LNCaP clone FGC (cell line): ENCODE measurements around the gene MYORG.
"Not testable (repeated sequence)": the region's sequence is repeated elsewhere in the genome, so short reads cannot be mapped to it uniquely, and the experiment has no call there.

Experiments
- DNase-seq: peaks from one replicate; pipeline ENCODE4 v3.0.0-alpha.2; 2011; ENCODE audit warnings: low read depth
- H3K4me3 ChIP-seq: 2 replicates; pipeline ENCODE4 v1.5.1; 2011; ENCODE audit warnings: mild to moderate bottlenecking, low read depth, low read length, control low read depth
- TF ChIP-seq, protein P1 (sequence below): IDR thresholded peaks from 2 replicates; pipeline ENCODE4 v1.5.1; 2012; ENCODE audit warnings: mild to moderate bottlenecking; ENCODE audit not compliant: control insufficient read depth, insufficient read depth; ENCODE audit errors: extremely low read depth

MYORG gene

DNA sequence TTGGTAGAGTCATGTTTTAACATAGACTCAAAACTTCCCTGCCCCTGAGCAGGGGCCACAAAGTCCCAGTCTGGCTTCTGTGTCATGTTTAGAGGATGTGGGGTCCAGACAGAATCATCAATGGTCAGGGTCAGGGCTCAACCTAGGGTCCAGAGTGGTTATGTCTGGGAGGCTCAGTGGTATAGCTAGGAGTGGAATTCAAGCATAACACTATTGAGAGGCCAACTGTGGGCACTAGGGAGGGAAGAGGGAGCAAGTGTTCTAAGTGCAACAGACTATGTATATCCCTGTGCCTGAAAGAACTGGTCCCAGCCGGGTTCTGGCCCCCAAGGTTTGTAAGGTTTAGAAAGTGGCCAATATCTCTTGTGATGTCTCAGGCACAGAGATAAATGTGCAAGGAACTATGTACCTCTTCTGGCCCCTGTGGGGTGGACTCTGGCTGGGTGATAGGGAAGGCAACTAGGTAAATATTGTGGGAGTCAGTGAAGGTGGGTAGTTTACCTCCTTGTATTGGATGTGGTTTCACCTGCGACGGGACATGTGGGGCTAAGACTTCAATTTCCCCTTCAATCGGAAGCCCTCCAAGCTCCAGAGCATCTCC is 14.0 kb downstream of the MYORG start:
- H3K4me3 ChIP-seq, result no peak overlapping the region
- DNase-seq, result no peak
- TF ChIP-seq, protein P1, sequence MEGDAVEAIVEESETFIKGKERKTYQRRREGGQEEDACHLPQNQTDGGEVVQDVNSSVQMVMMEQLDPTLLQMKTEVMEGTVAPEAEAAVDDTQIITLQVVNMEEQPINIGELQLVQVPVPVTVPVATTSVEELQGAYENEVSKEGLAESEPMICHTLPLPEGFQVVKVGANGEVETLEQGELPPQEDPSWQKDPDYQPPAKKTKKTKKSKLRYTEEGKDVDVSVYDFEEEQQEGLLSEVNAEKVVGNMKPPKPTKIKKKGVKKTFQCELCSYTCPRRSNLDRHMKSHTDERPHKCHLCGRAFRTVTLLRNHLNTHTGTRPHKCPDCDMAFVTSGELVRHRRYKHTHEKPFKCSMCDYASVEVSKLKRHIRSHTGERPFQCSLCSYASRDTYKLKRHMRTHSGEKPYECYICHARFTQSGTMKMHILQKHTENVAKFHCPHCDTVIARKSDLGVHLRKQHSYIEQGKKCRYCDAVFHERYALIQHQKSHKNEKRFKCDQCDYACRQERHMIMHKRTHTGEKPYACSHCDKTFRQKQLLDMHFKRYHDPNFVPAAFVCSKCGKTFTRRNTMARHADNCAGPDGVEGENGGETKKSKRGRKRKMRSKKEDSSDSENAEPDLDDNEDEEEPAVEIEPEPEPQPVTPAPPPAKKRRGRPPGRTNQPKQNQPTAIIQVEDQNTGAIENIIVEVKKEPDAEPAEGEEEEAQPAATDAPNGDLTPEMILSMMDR, result no peak

DNA sequence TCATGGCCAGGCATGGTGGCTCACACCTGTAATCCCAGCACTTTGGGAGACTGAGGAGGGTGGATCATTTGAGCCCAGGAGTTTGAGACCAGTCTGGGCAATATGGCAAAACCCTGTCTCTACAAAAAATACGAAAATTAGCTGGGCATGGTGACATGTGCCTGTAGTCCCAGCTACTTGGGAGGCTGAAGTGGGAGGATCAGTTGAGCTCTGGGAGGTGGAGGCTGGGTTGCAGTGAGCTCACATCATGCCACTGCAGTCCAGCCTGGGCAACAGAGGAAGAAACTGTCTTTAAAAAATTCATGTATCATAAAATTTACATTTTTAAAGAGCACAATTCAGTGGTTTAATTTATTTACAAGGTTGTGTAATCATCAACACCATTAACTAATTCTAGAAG is 23.7 kb downstream of the MYORG start:
- DNase-seq, H3K4me3 ChIP-seq: not testable (repeated sequence)

DNA sequence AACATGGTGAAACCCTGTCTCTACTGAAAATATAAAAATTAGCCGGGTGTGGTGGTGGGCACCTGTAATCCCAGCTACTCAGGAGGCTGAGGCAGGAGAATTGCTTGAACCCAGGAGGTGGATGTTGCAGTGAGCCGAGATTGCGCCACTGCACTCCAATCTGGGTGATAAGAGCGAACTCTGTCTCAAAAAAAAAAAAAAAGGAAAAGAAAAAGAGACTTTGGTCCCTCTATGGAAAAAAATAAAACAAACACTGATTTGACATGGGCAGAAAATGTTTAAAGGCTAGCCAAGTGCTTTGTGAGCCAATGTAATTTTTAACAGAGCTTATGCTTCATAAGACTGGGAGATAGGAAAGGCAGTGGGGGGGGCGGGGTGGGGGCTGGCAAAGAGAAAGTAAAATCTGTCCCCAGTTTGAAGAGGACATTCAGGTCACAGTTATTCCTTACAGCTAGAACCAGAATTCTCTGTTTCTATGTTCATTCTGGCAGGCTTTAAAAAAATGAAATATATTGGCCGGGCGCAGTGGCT is 24.5 kb downstream of the MYORG start:
- H3K4me3 ChIP-seq, DNase-seq: not testable (repeated sequence)

DNA sequence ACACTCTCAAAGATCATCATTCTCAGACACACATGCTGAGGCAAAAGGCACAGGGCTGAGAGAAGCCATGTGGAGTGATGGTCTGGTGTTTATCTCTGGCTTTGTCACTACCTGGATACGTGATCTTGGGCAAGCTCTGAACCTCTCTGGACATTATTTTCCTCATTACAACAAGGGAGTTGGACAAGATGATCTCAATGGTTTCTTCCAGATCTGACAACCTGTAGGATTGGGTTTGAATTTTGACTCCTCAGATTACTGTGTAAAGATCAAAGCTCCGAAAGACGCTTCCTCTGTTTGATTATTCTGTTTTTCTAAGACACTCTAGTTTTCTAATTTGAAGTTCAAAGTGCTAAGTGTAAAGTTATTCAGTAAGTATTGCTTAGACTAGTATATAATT is 27.4 kb downstream of the MYORG start:
- TF ChIP-seq, protein P1, result no peak
- DNase-seq, result no peak
- no peak overlapping the region for H3K4me3 ChIP-seq

DNA sequence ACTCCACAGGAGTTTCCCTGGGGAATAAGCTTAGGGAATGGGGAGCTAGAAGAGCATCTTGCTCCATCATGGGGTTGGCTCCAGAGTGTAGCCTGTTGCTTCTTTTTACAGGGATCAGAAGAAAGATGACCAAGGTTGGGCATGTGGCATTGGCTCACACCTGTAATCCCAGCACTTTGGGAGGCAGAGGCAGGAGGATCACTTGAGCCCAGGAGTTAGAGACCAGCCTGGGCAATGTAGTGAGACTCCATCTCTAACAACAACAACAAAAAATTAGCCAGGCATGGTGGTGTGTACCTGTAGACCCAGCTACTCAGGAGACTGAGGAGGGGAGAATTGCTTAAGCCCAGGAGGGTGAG is 28.9 kb downstream of the MYORG start:
- TF ChIP-seq, protein P1, result no peak

DNA sequence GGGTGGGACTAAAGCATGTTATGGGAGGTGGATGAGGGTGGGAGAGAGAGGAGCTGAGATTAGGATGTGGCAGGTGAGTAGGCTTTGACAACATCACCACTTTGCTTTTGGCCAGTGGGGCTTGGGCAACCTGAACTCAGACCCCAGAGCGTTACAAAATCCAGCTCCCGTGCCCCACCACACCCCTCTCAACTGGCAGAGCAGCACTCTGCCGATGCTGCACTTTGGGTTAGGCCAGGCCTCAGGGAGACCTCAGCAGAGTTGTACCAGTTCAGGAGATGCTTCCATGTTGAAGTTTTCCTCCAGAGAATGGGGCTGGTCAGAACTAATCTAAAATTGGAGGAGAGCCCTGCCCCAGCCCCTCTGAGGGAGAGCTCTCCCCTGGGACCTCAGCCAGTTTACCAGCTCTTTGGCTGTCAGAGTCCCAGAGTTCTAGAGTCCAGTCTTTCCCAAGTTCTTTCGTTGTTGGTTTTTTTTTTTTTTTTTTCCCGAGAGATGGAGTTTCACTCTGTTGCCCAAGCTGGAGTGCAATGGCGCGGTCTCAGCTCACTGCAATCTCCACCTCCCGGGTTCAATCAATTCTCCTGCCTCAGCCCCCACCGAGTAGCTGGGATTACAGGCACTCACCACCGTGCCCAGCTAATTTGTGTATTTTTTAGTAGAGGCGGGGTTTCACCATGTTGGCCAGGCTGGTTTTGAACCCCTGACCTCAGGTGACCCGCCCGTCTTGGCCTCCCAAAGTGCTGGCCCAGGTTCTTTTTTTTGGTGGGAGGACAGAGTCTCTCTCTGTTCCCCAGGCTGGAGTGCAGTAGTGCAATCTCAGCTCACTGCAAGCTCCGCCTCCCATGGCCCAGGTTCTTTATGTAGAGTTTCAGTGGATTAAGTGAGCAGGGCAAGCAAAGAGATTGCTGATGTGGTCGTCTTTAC is 29.6 kb downstream of the MYORG start:
- TF ChIP-seq, protein P1, result no peak

More for the DNA sequence above, 28.9 kb downstream of the MYORG start:
- no peak for DNase-seq
- H3K4me3 ChIP-seq, result no peak overlapping the region

DNA sequence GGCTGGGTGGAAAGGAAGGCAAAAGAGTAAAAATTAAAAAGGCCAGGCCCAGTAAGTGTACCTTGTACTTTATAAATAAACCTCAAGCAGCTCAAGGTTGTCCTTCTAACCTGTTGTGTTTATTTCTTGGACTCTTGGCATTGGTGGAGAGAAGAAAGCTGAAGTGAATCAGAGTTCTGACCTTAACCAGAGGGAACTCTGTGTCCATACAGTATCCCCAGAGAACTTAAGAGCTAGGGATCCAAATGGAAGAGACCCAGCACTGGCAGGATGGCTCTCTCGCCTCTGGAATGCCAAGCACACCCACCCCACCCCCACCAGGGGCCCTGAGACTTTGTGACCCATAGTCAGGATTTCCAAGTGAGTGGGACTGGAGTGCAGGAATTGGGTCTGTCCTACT is 33.1 kb downstream of the MYORG start:
- no peak for DNase-seq
- H3K4me3 ChIP-seq, result no peak overlapping the region
- TF ChIP-seq, protein P1, result no peak

More for the DNA sequence above, 29.6 kb downstream of the MYORG start:
- no peak for DNase-seq
- no peak overlapping the region for H3K4me3 ChIP-seq

DNA sequence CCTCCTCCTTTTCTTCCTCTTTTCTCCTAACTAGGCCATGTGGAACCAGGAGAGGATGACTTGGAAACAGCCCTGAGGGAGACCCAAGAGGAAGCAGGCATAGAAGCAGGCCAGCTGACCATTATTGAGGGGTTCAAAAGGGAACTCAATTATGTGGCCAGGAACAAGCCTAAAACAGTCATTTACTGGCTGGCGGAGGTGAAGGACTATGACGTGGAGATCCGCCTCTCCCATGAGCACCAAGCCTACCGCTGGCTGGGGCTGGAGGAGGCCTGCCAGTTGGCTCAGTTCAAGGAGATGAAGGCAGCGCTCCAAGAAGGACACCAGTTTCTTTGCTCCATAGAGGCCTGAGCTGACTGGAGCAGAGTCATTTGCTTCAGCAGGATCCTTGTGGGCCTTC is 33.6 kb downstream of the MYORG start:
- no peak overlapping the region for H3K4me3 ChIP-seq
- no peak for DNase-seq
- TF ChIP-seq, protein P1, result no peak
